ENCODE results near the gene BPI.
"Not testable (repeated sequence)": the region's sequence is repeated elsewhere in the genome, so short reads cannot be mapped to it uniquely, and the experiment has no call there.

The BPI gene

GRCh38 chr20:38338849-38339520, 35.0 kb downstream of the BPI start:
- no peak for DNase-seq

GRCh38 chr20:38339521-38339896, 35.6 kb downstream of the BPI start:
- DNase-seq, result not testable (repeated sequence)

GRCh38 chr20:38339997-38340396, 36.0 kb downstream of the BPI start:
- no peak for DNase-seq

- DNase-seq, result no peak
These were observed 36.7 kb downstream of the BPI start for GRCh38 chr20:38340693-38341092.

GRCh38 chr20:38342216-38342615, 38.3 kb downstream of the BPI start:
- DNase-seq, result no peak

GRCh38 chr20:38342713-38343310, 38.9 kb downstream of the BPI start:
- DNase-seq, result no peak

GRCh38 chr20:38343311-38344106, 39.6 kb downstream of the BPI start:
- DNase-seq, result no peak

- no peak for DNase-seq
These were observed 40.2 kb downstream of the BPI start for GRCh38 chr20:38344107-38344701.

GRCh38 chr20:38345643-38346042, 41.7 kb downstream of the BPI start:
- DNase-seq, result no peak

- no peak for DNase-seq
These were observed 42.3 kb downstream of the BPI start, which contains the start of gene LBP for GRCh38 chr20:38346247-38346651. LBP (plus strand) TSS chr20:38346482; CDS start chr20:38346517, 35 bp downstream.

- DNase-seq, result no peak
These were observed 42.8 kb downstream of the BPI start for GRCh38 chr20:38346741-38347140.

- no peak for DNase-seq
These were observed 45.9 kb downstream of the BPI start for GRCh38 chr20:38349856-38350255.

GRCh38 chr20:38350879-38351775, 47.2 kb downstream of the BPI start:
- DNase-seq, result no peak

GRCh38 chr20:38353316-38353715, 49.4 kb downstream of the BPI start:
- DNase-seq, result peak; percentile 32

- DNase-seq, result no peak
These were observed 50.3 kb downstream of the BPI start for GRCh38 chr20:38354227-38354626.

- no peak for DNase-seq
These were observed 51.4 kb downstream of the BPI start for GRCh38 chr20:38355161-38356012.

- no peak for DNase-seq
These were observed 53.8 kb downstream of the BPI start for GRCh38 chr20:38357653-38358207.

GRCh38 chr20:38358556-38358955, 54.6 kb downstream of the BPI start:
- no peak for DNase-seq

- DNase-seq, result no peak
These were observed 59.2 kb downstream of the BPI start for GRCh38 chr20:38363004-38363747.

- peak; percentile 17 for DNase-seq
These were observed 65.4 kb downstream of the BPI start for GRCh38 chr20:38369389-38369788.
